HG03457 (cell line): ENCODE measurements around the gene MAML2.

Source experiments
- ATAC-seq: cut with Tn5 transposase; IDR thresholded peaks from one replicate; pipeline ENCODE4 v1.9.1; 2021; ENCODE audit warnings: moderate number of reproducible peaks; ENCODE audit not compliant: unreplicated experiment

The MAML2 gene

DNA sequence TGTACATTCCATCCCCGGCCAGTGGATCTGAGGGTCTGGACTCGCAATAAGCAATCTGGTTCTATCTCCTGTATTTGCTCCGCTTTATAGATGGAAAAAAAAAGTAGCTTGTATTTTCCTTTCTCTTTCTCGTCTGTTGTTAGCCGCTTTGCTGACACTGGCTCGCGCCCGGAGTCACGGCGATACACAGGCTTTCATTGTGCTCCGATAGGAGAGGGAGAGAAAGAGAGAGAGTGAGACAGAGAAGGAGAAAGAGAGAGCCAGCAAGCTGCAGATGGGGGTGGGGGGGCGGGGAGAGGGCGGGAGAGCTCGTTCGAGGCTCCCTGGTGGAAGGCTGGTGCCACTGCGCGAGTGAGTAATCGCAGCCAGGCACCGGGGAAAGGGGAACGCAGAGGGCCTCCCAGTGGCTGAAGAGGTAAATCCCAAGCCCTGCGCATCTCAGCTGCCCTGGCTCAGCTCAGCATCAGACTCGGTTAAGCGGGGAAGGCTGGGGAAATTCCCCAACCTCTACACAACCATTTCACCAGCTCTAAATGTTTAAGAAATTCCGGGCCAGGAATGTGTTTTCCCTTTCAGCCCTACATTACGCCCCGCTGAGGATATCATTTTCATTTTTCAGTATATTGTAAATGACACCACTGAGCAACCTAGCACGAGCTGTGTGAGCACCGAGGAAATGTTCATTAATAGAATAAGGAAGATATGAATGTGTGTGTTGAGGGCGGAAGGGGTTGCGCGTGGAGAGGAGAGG lies at the start of gene MAML2:
Gene MAML2 (minus strand): TSS at position 235 of the 751 bp plus-strand sequence. CDS start 1,300 bp downstream, outside the sequence.
- peak; percentile 68 for ATAC-seq

DNA sequence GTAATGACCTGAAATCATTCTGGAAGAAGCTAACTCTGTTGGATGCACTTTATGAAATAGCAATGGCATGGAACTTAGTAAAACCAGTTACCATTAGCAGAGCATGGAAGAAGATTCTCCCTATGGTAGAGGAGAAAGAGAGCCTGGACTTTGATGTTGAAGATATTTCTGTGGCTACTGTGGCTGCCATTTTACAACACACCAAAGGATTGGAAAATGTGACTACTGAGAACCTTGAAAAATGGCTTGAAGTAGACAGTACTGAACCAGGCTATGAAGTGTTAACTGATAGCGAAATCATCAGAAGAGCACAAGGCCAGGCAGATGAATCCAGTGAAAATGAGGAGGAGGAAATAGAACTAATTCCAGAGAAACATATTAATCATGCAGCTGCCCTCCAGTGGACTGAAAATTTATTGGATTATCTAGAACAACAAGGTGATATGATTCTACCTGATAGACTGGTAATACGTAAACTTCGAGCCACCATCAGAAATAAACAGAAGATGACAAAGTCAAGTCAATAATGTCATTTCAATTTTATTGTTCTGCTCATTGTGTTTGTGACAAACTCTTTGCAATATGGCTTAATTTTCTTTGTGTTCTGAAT lies 48.8 kb upstream of the MAML2 start:
- no peak for ATAC-seq

DNA sequence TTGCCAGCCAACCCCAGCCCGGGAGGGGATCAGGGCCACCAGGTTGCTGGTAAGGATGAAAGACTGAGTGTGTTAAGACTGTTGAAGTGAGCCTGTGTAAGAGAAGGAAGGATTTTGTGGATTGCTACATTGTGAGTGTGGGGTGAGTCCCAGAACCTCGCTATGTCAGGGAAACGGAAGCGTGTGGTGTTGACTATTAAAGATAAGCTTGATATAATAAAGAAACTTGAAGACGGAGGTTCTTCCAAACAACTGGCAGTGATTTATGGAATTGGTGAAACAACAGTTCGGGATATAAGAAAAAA lies 47.4 kb upstream of the MAML2 start:
- ATAC-seq: peak; percentile 2

DNA sequence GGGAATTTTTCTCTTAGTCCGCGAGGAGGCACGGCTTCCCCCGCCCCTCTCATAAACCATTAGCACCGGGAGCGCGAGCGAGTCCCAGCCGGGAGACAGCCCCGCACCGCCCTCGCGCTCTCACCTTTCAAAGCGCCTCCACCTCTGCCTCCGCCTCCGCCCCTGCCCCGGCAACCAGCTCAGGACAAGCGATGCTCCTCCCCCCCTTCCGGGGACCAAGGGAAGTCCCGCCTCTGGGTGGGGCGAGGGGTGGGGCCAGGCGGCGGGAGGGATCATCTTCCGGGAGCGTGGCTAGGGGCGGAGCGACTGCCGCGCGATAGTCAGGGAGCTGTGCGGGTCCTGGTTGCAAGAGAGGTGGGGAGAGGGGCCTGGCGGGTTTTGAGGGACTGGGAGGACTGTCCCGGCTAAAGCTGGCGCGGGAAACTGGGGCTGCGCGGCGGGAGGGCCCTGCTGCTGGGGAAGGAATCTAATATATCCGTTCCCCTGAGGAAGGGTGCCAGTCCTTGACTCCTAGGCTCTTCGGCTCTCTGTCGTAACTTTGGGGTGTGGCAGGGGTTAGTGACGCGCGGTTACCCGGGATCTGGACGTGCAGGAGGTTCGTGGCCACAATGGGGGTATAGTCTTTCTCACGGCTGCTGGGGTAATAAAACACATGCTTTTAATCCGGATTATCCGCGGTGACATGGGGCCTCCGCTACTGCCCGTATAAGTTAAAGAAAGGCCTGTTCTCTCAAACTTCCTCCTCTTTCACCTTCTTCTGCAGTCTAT lies 46.9 kb upstream of the MAML2 start, which contains the start of the genes CCDC82 and JRKL:
Gene CCDC82 (minus strand): TSS at position 193 of the 768 bp plus-strand sequence. CDS start 5,165 bp downstream, outside the sequence.
Gene JRKL (plus strand): TSS at position 294 of the 768 bp plus-strand sequence. CDS start 637 bp downstream, outside the sequence.
- peak; percentile 86 for ATAC-seq

DNA sequence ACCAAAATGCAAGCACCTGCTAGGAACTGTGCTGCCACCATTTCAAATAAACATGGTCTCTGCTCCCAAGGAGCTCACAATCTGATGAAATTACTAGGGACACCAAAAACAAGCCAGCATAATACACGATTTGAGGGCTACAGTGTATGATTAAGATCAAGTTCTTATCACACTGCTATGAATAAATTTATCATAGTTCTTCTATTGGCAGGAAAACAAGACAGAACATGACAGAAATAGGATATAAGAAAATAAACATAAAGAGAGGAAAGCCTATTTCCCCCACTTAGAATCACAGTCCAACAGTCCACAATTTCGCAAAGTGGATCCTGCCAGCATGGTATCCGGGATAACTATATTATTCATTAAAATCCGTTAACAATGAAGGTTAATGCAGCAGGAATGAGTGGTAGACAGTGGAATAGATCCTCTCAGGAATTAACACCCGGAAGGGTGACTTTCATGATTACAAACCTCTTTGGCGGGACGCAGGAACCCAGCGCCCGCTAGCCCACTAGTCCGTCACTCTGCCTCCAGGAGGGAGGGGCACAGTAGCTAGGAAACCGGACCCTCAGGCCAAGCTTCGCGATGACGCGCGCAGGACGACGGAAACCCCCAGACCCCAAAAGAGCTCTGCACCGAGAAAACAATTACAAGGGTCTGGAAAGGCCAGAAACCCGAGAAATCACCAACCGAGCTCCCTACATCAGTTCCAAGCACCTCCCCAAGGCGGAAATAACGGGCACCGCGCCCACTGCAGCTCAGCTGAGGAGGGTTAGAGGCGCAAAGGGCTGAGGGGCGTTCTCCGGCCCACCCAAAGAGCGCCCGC lies 46.1 kb upstream of the MAML2 start:
- ATAC-seq: peak; percentile 47

DNA sequence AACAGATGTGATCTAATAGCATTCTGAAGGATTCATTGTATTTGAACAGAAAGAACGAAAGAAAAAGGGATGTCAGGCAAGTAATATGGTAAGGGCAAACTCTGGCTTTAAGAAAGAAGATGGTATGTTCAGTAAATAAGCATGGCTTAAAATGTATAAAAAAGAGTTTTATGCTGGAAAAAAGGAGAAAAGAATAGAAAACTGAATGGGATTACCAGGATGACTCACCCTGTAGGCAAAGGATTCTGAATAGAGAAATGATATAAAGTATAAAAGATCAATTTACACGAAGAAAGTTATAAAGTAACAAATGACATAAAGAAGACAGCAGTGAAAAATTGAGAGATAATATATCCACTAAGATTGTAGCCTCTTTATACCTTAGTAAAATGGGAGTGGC lies 42.2 kb upstream of the MAML2 start:
- ATAC-seq: no peak

DNA sequence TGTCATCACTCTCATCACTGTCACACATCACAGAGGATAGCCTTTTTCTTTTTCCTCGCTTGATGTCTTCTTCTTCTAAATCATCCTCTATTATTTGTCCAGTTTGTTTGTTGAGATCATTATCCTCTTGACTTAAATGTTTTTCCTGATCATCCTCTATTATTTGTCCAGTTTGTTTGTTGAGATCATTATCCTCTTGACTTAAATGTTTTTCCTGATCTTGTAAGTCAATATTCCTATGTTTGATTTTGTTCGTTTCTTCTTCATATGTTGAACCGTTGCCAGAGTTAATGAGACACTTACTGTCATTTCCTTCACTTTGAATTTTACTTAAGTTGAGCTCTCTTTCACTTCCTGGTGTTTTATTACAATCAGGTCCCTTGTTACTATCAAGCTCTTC lies 41.2 kb upstream of the MAML2 start:
- no peak for ATAC-seq

DNA sequence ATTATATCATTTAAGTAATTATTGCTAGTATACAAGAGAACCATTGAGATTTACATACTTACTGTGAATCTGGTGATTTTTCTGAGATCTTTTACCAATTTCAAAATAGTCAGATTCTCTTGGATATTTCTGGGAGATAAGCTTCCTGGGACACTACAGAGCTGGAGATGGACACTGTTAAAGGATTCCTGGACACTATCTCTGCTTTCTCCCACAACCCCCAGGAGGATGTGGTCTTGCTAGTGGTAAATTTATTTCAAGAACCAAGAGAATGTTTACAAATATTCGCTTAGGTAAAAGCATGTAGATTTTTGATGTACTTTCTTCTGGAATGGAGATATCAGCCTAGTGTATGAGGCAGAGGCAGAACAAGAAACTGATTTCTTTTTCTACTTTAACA lies 33.8 kb upstream of the MAML2 start:
- ATAC-seq: no peak

DNA sequence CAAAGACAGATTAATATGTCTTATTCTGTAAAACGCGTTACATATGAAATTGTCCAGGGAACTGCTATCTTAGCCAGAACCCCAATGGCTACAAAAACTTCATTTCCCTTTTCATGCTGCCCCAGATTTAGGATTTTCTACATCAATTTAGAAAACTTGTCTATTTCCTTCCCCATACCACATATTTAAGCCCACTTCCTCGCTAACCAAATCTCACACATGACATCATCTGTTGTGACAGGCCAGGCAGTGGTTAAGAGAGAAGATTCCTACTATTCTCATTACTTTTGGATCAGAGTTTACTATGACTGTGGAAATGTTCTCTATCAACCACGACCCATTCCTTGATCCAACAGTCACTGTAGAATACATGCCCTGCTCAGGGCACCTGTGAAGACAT lies 30.8 kb upstream of the MAML2 start:
- no peak for ATAC-seq

DNA sequence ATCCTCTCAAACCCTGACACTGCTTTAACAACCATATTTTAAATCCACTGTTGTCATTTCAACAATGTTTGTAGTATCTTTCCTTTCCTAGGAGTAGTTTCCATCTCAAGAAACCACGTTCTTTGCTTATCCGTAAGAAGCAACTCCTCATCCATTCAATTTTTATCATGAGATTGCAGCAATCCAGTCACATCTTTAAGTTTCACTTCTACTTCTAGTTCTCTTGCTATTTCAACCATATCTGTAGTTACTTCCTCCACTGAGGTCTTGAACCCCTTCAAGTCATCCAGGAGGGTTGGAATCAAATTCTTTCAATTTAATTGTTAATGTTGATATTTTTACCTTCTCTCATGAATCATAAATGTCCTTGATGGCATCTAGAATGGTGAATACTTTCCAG lies 24.3 kb upstream of the MAML2 start:
- no peak for ATAC-seq

DNA sequence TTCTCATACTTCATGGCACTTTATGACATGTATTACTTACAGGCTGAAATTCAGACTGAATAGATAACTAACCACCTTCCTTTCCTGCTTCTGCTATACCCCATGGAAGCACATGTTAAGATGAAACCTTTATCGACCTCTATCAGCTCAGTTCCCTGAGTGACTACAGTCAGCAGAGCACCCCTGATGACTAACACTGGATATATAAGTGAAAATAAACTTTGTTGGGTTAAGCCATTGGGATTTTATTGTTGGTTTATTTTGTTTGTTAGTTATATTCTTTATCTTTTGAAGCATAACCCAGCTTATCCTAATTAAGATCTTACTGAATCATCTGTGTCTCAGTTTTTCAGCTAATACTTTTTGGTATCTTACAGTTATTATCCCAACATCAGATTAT lies 23.0 kb upstream of the MAML2 start:
- no peak for ATAC-seq

DNA sequence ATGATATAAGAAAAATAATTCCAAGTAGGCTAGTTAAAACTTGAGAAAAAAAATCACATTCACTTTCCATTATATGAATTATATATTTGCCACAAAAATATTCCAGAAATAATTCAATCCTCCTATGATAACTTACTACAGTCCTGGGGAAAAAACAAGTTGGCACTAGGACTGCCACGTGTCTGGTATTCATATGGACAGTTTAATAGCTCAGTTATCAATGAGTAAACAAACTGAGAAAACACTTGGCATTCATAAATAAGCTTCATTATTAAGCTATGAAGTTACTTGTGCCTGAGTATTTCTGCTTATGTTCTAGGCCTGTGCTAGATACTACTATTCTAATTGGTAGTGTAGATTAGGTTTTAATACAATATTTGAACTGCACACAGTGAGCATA lies 22.5 kb upstream of the MAML2 start:
- ATAC-seq: no peak

DNA sequence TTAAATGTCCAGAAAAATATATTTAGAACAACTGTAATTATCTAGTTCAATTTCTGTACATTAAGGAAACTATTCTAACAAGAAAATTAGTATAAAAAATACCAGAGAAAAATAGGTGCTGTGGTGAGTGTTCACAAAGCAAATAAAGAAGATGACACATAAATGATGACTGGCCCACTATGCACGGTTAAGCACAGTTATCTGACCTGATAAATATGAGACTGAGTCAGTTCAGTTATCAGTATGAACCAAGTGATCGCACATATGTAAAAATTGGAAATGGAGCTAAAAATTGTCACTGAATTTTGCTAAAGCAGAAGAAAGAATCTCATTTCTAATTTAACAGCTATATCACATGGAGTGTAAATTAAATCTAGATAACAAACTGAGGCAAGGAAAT lies 18.8 kb upstream of the MAML2 start:
- no peak for ATAC-seq

DNA sequence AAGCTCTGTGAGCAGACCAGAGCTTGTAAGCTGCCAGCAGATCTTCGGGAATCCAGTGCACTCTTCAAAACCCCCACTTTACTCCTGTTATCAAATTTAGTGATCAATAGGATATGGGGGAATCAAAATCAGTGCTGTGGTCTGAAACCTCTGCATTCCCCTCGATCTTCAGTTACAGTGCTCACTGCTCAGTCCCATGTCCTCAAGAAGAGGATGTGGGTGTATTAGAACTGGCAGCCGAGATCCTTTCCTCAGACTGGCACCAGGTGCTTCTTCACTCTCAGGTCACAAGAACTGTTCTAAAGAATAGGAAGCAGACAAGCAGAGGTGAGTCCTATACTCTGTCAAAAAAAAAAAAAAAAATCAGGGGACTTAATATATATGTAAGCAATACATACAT lies 15.3 kb upstream of the MAML2 start:
- ATAC-seq: no peak

DNA sequence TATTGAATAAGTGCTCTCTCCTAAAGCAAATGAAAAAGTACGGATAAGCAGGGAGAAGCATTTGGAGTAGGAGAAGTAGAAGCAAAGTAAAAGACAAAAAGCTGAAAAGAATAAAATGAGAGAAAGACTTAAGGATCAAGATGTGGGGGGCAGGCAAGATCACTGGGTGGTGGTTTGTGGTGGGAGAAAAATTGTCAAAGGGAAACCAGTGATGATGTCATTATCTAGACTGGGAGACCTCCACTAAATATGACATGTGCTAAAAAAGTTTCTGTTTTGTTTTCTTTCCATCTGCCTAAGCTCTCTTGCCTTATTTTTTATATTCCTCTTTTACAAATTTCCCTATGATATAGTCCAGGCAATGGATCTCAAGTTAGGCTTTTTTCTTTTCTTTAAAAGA lies 14.8 kb upstream of the MAML2 start:
- ATAC-seq: no peak

DNA sequence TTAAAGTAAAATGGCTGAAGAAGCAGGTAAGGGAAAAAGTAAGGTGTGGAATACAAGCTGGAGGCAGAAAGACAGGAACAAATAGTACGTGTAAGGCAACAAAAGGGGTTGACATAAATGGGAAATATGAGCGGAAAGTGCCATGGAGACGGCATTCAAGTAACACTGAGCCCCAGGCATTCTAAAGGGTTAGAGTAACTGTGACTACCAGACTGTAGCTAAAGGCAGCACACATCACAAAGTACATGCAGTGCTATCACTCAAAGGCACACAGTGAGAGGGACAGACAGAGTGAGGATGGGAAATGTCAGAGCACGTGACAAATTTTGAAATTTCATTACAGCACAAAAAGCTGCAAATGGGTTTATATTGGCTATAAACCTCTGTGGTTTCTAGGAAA lies 13.9 kb upstream of the MAML2 start:
- no peak for ATAC-seq

DNA sequence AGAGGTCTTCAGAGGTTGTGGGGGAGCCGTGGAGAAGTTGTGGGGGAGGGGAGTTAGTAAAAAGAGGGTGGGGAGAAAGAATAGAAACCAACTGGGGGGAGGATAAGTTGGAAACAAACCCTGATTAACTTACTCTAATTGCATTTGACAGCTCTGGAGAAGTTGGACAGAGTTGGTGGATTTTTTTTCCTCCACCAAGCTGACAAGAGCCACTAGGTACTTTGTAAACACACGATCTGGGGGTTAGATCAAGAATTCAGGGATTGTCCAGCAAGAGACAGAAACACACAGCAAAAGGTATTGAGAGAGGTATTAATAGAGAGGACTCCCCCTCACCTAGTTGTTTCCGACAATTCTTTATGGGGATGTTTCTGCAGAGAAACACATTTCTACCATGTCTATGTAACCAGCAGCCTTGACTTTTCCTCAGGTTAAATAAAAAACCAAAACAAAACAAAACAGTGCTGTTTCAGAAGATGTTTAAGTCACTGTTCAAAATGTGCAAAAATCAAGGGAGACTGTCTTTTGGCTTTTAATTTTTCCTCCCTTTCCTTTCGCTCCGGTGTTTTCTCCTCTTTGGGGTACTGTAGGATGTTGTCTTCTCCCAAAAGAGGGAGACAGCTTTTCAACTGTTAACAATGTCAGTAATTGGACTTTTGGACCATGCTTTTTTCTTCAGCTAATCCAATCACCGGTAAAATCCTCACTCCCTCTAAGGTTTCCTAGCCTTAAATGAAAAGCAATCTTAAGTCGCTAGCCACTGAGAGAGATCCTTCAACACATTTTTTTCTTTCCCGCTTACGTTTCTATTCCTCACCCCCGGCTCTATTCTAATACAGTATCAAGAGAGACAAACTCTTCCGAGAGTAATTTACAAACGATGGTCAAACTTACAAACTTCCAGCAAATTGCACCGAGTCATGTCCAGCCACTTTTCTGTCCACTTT lies 708 bp downstream of the MAML2 start:
- ATAC-seq: no peak

DNA sequence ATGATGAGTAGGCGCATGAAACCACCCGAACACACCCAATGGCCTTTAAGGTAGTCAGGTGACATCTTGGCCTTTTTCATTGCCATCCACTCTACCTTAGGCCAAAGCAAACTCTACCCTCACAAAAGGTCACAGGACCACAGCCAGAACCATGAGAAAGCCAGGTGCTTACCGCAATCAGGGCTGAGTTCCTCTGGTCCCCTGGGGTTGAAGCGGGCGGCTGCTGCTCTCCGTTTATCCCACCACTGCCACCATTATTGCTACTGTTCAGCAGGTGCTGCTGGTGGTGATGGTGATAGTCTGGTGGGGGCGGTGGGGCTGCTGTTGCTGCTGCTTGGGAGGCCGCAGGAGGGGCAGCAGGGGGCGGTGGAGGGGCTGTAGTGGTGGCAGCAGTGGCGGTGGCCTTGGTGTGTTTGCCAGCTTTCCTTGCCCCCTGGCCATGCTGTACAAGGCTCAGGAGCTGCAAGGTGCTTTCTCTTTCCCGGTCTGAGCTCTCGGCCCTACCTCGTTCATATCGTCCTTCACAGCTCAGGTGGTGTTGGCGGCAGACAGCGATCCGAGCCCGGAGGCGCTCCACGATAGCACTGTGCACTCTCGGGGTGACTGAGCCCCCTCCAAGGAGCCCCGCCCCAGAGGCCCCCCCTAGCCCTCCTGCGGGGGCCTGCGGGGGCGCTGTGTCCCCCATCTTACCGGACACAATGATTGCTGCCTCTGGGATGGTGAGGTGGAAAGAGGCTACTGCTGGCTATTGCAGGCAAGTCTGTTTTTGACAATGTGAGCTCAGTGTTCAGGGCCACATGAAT lies 1.6 kb downstream of the MAML2 start:
- ATAC-seq: peak; percentile 31

DNA sequence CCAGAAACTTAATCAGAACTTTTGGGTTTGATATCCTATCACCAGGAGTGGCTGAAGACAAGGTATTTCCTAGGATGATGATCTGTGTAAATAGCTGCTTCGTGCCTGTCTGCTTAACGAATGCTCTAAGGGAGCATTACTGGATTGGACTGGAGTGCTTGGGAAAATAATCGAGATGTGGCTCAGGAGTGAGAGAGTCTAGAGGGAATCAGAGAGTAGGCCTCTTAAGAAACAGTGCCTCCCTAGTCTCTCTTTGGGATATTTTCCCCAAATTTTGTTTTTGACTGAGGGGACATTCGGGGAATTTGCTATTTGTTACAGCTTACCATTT lies 2.5 kb downstream of the MAML2 start:
- ATAC-seq: no peak
